Smooth muscle cell (in vitro differentiated cells): ENCODE measurements around the gene SHLD1. TPM values are rescaled to one million over a fixed set of nuclear protein-coding genes. Genes with fewer than 3 reads are reported as not detected.

ENCODE experiments used
- polyA plus RNA-seq: library from polyadenylated mRNA; unstranded; fragments of >200 nt; fragmentation: Nextera tagmentation; extraction: Ambion mirVana; gene quantifications from 2 replicates; pipeline ENCODE4 v1.2.1, GENCODE V29; 2016
- small RNA-seq: library from RNA; depleted of rRNA; stranded (forward); fragments of <200 nt; gene quantifications from one replicate; pipeline ENCODE3, GENCODE V24; 2014
- total RNA-seq: library from RNA; depleted of rRNA; stranded (reverse); fragments of >200 nt; gene quantifications from 2 replicates; pipeline ENCODE4 v1.2.3, GENCODE V29; 2014

The SHLD1 gene
- total and polyA plus RNA-seq, 2 experiments from 2014 or later, result 3.3 to 3.7 TPM

Small RNA genes within 50 kb of the gene (small RNA-seq; reads per million reads assigned to genes)
- gene RNU1-55P, result not detected

Other genes with a start within 250 kb of the SHLD1 start
- 10.0 and 18.6 TPM in 2 replicates for gene GPCPD1, start 139.4 kb upstream of the SHLD1 start, total RNA-seq
- gene GPCPD1, start 139.4 kb upstream of the SHLD1 start, polyA plus RNA-seq, result 7.6 and 9.4 TPM in 2 replicates
- gene CHGB, start 161.1 kb downstream of the SHLD1 start, total RNA-seq, result 0.18 TPM in 1 of 2 replicates, not detected in the other
- 0.18 and 0.64 TPM in 2 replicates for gene CHGB, start 161.1 kb downstream of the SHLD1 start, polyA plus RNA-seq
- gene TRMT6, start 200.1 kb downstream of the SHLD1 start, total RNA-seq, result 6.3 and 9.2 TPM in 2 replicates
- 6.0 and 9.5 TPM in 2 replicates for gene TRMT6, start 200.1 kb downstream of the SHLD1 start, polyA plus RNA-seq
- 5.5 and 7.8 TPM in 2 replicates for gene MCM8, start 200.3 kb downstream of the SHLD1 start, total RNA-seq
- 2.8 and 3.7 TPM in 2 replicates for gene MCM8, start 200.3 kb downstream of the SHLD1 start, polyA plus RNA-seq